T-helper 2 cell treated with Interferon-gamma antibody and Interleukin-4, amounts not matched to agents 5 μg/mL and 100 μg/mL, for 36 hours (primary cell): ENCODE data around the gene WASL.

Experiments
- DNase-seq: peaks from one replicate; pipeline ENCODE4 v3.0.0; 2021; ENCODE audit warnings: low spot score
- H3K27ac Mint-ChIP-seq: one replicate; pipeline ENCODE4 v1.8.0; 2021; ENCODE audit warnings: mild to moderate bottlenecking, mixed read lengths
- H3K27me3 Mint-ChIP-seq: one replicate; pipeline ENCODE4 v1.8.0; 2021; ENCODE audit warnings: low read depth, mixed read lengths
- H3K36me3 Mint-ChIP-seq: one replicate; pipeline ENCODE4 v1.8.0; 2021; ENCODE audit warnings: low read depth, mixed read lengths
- H3K4me1 Mint-ChIP-seq: one replicate; pipeline ENCODE4 v1.8.0; 2021; ENCODE audit warnings: low read depth, mixed read lengths
- H3K4me3 Mint-ChIP-seq: one replicate; pipeline ENCODE4 v1.8.0; 2022; ENCODE audit warnings: mild to moderate bottlenecking, moderate library complexity, mixed read lengths
- H3K9me3 Mint-ChIP-seq: one replicate; pipeline ENCODE4 v1.8.0; 2021; ENCODE audit warnings: mixed read lengths

Gene WASL

DNA sequence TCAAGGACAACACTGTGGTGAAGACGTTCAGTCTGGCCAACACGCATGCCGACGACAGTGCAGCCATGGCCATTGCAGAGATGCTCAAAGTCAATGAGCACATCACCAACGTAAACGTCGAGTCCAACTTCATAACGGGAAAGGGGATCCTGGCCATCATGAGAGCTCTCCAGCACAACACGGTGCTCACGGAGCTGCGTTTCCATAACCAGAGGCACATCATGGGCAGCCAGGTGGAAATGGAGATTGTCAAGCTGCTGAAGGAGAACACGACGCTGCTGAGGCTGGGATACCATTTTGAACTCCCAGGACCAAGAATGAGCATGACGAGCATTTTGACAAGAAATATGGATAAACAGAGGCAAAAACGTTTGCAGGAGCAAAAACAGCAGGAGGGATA is 86.5 kb downstream of the WASL start:
- H3K36me3 Mint-ChIP-seq: no peaks in the 10 kb centered on the region
- H3K27me3 Mint-ChIP-seq: peaks cover 6% of the 10 kb centered on the region
- no peak for DNase-seq
- no peak overlapping the region for H3K27ac Mint-ChIP-seq
- no peaks in the 10 kb centered on the region for H3K9me3 Mint-ChIP-seq
- H3K4me3 Mint-ChIP-seq: no peak overlapping the region
- H3K4me1 Mint-ChIP-seq: no peaks in the 10 kb centered on the region

DNA sequence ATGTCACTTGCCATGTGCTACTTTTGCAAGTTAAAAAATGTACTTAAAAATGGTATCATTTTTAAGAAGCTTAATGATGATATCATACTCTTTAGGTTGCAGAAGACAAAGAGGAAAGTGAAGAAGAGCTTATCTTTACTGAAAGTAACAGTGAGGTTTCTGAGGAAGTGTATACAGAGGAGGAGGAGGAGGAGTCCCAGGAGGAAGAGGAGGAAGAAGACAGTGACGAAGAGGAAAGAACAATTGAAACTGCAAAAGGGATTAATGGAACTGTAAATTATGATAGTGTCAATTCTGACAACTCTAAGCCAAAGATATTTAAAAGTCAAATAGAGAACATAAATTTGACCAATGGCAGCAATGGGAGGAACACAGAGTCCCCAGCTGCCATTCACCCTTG is 87.0 kb downstream of the WASL start:
- no peaks in the 10 kb centered on the region for H3K36me3 Mint-ChIP-seq
- peaks cover 6% of the 10 kb centered on the region for H3K27me3 Mint-ChIP-seq

DNA sequence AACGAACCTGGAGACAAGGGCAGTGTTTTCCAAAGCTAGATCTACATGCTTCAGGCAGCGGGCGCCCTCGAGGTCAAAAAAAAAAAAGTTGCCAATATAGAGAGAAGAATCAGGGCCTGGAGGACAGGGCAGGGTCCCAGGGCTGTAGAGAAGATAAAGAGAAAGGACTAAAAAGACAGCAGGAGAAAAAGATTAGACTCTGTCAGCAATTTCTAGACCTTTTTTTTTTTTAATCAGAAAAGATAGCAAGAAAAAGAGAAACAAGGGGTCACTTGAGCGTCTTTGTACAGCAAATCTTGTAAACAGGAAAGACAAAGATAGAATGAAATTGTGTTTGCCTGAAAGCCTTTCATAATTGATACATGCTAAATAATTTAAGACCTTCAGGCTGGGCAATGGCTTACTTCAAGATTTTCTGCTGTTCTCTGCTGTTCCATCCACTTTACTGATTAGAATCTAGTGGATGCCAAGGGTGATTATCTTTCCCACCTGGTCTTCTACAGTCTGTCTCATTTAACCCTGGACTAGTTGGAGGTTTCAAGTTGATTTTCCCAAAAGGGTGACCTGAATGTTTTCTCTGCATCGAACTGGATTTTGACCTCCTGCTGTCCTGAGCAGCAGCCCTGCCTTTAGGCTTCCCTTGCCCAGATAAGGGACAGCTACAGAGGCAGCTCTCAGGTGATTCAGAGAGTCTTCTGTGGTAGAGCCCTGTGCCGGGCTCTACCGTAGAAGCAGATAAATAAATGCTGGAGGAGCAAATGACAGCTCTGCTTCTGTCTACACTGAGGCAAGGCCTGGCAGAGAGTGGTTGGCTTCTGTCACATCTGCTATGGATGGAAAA is 88.1 kb downstream of the WASL start:
- no peak for DNase-seq
- Mint-ChIP-seq H3K9me3 (no peaks in the 10 kb centered on the region), H3K27ac (no peak overlapping the region), H3K36me3 (no peaks in the 10 kb centered on the region), H3K4me3 (no peak overlapping the region), H3K27me3 (peaks cover 4% of the 10 kb centered on the region), H3K4me1 (no peaks in the 10 kb centered on the region)

More for the DNA sequence above, 87.0 kb downstream of the WASL start:
- H3K27ac Mint-ChIP-seq: no peak overlapping the region
- no peaks in the 10 kb centered on the region for H3K4me1 Mint-ChIP-seq
- H3K4me3 Mint-ChIP-seq: no peak overlapping the region
- DNase-seq: no peak
- H3K9me3 Mint-ChIP-seq: no peaks in the 10 kb centered on the region

DNA sequence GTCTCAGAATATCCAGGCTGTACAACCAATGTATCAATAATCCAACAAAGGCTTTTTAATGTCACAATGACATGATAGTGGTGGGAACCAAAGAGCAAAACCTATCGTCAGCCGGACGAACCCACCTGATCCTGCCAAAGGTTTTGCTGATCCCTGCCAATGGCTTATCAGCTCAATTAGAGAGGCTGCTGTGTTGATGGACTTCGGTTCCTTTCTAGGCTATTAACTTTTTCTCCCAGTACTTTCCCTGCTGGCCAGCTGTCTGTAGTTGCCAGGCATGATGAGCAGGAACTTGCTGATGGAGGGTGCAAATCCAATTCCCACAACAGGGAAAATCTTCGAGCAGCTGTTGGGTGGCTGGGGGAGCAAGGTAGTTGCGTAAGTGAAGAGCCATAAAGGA is 90.8 kb downstream of the WASL start:
- Mint-ChIP-seq H3K27me3 (peaks cover 2% of the 10 kb centered on the region), H3K27ac (no peak overlapping the region), H3K9me3 (no peaks in the 10 kb centered on the region), H3K36me3 (no peaks in the 10 kb centered on the region), H3K4me3 (no peak overlapping the region), H3K4me1 (no peaks in the 10 kb centered on the region)
- no peak for DNase-seq

DNA sequence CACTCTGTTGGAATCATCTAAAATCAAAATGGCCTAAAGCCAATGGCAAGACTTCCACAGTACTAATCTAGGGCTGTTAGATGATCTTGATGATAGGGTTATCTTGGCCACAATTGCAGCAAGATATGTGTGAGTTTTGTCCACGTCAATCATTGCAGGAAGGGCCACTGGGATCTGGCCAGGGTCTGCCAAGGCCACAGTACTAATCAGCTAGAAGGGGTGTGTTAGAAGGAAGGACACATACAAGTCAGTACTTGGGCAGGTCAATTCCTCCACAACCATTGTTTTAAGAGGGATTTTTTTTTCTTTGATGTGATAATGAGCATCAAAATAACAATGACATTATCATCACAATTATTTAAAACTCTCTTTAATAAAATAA is 91.5 kb downstream of the WASL start:
- Mint-ChIP-seq H3K9me3 (no peaks in the 10 kb centered on the region), H3K27me3 (no peaks in the 10 kb centered on the region), H3K36me3 (no peaks in the 10 kb centered on the region), H3K4me1 (no peaks in the 10 kb centered on the region), H3K27ac (no peak overlapping the region), H3K4me3 (no peak overlapping the region)
- no peak for DNase-seq

DNA sequence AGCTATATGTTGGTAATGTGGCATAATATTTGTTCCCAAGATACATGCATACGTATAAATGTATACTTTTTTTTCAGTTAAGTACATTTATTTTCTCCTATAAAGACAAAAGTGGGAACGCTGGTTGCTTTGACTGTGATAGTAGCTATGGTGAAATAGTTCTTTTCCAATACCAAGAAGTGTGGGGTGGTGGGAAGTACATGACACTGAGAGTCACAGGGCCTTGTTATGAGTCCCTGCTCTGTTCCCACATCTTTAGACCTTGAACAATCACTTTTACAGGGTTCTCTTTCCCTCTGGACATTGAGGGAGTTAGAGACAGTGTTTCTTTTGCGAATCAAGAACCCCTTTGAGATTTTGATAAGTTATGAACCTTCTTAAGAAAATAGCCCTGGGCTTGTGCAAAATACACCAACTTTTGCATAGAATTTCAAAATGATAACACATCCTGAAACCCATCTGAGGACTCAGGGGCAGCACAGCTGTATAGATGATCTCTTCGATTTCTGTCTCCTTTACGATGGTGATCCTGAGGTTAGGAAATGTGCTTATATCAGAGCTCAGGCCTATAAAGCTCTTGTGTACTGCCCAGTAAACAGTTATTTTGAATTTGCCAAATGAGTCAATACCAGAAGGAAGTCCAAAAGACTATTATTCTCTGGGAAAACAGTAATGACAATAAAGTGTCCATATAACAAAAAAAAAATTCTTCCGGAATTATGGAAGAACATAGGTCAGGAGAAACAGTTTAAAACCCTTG is 92.1 kb downstream of the WASL start:
- no peak overlapping the region for H3K4me3 Mint-ChIP-seq
- no peaks in the 10 kb centered on the region for H3K36me3 Mint-ChIP-seq
- DNase-seq: no peak
- H3K4me1 Mint-ChIP-seq: no peaks in the 10 kb centered on the region
- no peak overlapping the region for H3K27ac Mint-ChIP-seq
- peaks cover 2% of the 10 kb centered on the region for H3K27me3 Mint-ChIP-seq
- no peaks in the 10 kb centered on the region for H3K9me3 Mint-ChIP-seq

- no peak for DNase-seq
- H3K4me1 Mint-ChIP-seq: no peaks in the 10 kb centered on the region
- no peak within 1 kb of the TSS for H3K27ac Mint-ChIP-seq
- peaks cover 2% of the 10 kb centered on the region for H3K27me3 Mint-ChIP-seq
- H3K9me3 Mint-ChIP-seq: no peaks in the 10 kb centered on the region
- H3K36me3 Mint-ChIP-seq: no peaks in the 10 kb centered on the region
- no peak within 1 kb of the TSS for H3K4me3 Mint-ChIP-seq
Observed at GRCh38 chr7:123655614-123656013, 93.2 kb downstream of the WASL start, which contains the start of gene LMOD2. Gene LMOD2 (plus strand): TSS chr7:123655866. CDS start chr7:123655964, 98 bp downstream.

- H3K4me1 Mint-ChIP-seq: no peaks in the 10 kb centered on the region
- H3K36me3 Mint-ChIP-seq: no peaks in the 10 kb centered on the region
- H3K4me3 Mint-ChIP-seq: no peak overlapping the region
- H3K27me3 Mint-ChIP-seq: peaks cover 4% of the 10 kb centered on the region
- no peaks in the 10 kb centered on the region for H3K9me3 Mint-ChIP-seq
- no peak overlapping the region for H3K27ac Mint-ChIP-seq
- no peak for DNase-seq
Observed at GRCh38 chr7:123653162-123653561, 95.6 kb downstream of the WASL start.

DNA sequence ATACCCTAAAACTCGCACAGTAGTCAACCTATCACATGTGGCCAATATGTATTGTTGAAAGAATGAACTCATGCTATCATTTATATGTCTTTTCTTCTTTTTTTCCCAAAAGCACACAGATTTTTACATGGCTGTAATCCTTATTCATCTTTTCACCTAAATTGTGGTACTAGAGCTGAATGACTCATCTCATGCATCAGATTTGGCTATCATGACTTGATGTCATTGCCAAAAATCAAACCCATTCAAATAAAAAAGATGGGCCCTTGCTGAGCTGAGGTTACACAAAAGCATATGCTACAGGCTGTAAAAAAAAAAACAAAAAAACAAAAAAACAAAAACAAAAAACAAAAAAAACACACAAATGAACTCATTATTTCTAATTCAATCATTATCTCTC is 96.4 kb downstream of the WASL start:
- H3K27me3 Mint-ChIP-seq: peaks cover 4% of the 10 kb centered on the region
- no peak overlapping the region for H3K27ac Mint-ChIP-seq
- no peak overlapping the region for H3K4me3 Mint-ChIP-seq
- no peaks in the 10 kb centered on the region for H3K4me1 Mint-ChIP-seq
- H3K9me3 Mint-ChIP-seq: no peaks in the 10 kb centered on the region
- H3K36me3 Mint-ChIP-seq: no peaks in the 10 kb centered on the region
- DNase-seq: no peak

DNA sequence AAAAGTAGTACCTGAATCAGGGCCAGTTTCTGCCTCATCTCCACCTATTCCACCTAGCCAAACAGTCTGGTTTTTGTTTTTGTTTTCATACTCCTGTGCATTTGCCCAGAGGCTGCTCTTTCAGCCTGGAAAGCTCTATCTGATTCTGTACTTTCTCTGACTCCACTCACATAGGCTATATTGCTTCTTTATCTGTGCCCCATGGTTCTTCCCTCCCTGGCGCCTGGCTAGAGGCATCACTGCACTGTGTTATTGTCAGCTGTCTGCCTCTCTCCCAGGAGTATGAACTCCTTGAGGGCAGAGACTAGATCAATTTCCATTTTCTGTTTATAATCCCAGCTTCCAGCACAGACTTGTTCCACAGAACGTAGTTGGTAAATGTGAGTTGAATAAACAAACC is 98.2 kb downstream of the WASL start:
- Mint-ChIP-seq H3K4me3 (no peak overlapping the region), H3K9me3 (no peaks in the 10 kb centered on the region), H3K4me1 (no peaks in the 10 kb centered on the region), H3K36me3 (no peaks in the 10 kb centered on the region), H3K27me3 (peaks cover 6% of the 10 kb centered on the region), H3K27ac (no peak overlapping the region)
- no peak for DNase-seq

DNA sequence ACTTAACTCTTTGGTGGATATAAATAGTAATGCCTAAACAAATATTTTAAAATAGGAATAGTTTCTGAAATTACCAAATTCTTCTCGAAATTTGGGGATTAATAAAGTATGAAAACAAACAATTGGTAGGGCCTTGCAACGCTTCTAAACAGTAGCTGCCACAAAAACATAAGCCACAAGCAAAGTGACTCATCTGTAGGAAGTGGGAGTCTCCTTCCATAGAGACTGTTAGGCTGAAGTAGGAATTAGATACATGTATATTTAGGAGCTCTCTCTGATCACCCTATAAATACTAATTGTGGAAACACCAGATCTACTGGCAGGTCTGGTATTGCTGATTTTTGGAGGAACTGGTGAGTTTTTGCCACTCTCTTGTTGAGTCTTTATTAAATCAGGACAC is 98.8 kb downstream of the WASL start:
- no peaks in the 10 kb centered on the region for H3K36me3 Mint-ChIP-seq
- no peak overlapping the region for H3K27ac Mint-ChIP-seq
- no peak for DNase-seq
- no peaks in the 10 kb centered on the region for H3K9me3 Mint-ChIP-seq
- no peaks in the 10 kb centered on the region for H3K4me1 Mint-ChIP-seq
- H3K27me3 Mint-ChIP-seq: peaks cover 9% of the 10 kb centered on the region
- H3K4me3 Mint-ChIP-seq: no peak overlapping the region

DNA sequence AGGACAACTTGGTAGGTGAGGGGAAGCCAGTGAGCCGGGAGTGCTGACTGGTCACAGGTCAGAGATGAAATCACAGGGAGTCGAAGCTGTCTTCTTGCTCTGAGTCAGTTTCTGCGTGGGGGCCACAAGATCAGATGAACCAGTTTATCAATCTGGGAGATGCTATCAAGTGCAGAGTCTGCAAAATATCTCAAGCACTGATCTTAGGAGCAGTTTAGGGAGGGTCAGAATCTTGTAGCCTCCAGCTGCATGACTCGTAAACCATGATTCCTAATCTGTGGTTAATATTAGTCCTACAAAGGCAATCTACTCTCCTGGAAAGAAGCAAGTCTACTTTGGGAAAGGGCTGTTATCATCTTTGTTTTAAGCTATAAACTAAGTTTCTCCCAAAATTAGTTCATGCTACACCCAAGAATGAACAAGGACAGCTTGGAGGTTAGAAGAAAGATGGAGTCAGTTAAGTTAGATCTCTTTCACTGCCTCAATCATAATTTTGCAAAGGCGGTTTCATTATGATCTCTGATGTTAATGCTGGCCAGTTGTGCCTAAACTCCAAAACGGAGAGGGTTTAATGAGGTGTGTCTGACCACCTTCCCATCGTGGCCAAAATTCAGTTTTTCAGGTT is 101.6 kb downstream of the WASL start:
- Mint-ChIP-seq H3K27ac (no peak overlapping the region), H3K36me3 (no peaks in the 10 kb centered on the region), H3K27me3 (peaks cover 24% of the 10 kb centered on the region), H3K4me1 (no peaks in the 10 kb centered on the region), H3K4me3 (no peak overlapping the region), H3K9me3 (no peaks in the 10 kb centered on the region)
- no peak for DNase-seq

DNA sequence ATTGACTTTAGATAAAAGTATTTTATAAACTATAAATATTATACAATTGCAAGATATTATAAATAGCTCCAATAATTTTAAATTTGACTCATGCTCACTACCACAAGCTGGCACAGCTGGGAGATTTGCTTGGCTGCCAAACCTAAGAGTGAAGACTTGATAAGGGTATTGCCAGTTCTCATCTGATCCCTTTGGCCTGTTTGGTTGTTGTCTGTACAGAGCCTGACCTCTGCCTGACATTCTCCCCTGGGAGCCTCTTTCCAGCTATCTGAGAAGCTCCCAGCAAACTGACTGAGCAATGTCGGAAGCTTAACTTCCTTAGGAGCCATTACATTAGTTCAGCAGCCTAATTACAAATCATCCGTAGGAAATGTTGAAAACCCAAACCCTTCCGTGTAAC is 103.3 kb downstream of the WASL start:
- no peak for DNase-seq
- no peaks in the 10 kb centered on the region for H3K36me3 Mint-ChIP-seq
- peaks cover 26% of the 10 kb centered on the region for H3K27me3 Mint-ChIP-seq
- H3K4me1 Mint-ChIP-seq: no peaks in the 10 kb centered on the region
- H3K9me3 Mint-ChIP-seq: no peaks in the 10 kb centered on the region
- H3K4me3 Mint-ChIP-seq: no peak overlapping the region
- no peak overlapping the region for H3K27ac Mint-ChIP-seq
